ACHN (cell line): ENCODE results near the gene NELFB.

Experiments used
- DNase-seq: peaks from one replicate; pipeline ENCODE4 v3.0.0-alpha.2; 2015
- in situ Hi-C: cut with HindIII; loops from 2 replicates; pipeline ENCODE4 v1.10.0; 2017; ENCODE audit warnings: low sequenced_read_pairs, low pct_ligation_motif_present, low pct_unique_long_range_greater_than_20kb

NELFB gene

GRCh38 chr9:137275588-137276472 lies 20.7 kb downstream of the NELFB start:
- no peak for DNase-seq
- in situ Hi-C loops = no loop called here

DNA sequence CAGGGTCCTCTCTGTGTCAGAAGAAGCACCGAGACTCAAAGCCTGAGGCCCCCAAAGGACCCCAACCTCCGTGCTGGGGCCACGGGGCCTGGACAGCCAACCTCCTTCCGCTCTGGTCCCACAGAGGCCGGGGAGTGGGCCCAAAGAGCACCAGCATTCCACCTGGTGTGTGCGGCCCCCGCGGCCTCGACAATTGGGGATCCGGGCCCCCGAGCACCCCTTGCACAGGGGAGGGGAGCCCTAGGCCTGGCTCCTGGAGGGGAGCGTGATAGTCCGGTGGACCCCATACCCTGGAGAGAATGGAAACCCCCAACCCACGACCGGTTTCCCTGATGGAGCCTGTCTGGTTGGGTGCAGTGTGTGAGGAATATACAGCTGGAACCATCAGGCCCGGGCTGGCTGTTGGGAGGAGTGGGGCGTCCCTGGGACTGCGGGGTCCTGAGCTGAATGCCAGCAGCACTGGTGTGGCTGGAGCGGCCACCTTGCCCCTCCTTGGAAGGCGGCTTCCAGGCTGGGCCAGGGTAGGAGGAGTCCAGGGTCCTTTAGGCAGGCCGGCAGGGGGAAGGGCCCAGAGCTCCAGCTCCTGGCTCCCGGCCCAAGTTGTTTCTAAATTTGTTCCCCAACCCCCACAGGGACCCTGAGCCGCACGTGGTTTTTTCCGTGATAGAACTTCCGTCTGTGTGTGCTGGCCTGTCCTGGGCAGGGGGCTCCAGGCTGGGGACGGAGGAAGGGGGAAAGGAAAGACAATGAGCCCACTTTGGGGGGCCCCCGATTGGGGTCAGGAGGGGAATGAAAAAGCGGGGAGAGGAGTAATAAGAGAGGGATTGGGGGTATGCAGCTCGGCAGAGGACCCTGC lies 21.6 kb downstream of the NELFB start:
- in situ Hi-C loops = no loop called here
- DNase-seq = peak; percentile 37

GRCh38 chr9:137277329-137278041 lies 22.4 kb downstream of the NELFB start, which contains the start of gene TOR4A:
Gene TOR4A, plus strand, starts transcription at chr9:137277726. Its CDS starts 964 bp downstream, at chr9:137278690.
- in situ Hi-C loops = no loop called here

DNA sequence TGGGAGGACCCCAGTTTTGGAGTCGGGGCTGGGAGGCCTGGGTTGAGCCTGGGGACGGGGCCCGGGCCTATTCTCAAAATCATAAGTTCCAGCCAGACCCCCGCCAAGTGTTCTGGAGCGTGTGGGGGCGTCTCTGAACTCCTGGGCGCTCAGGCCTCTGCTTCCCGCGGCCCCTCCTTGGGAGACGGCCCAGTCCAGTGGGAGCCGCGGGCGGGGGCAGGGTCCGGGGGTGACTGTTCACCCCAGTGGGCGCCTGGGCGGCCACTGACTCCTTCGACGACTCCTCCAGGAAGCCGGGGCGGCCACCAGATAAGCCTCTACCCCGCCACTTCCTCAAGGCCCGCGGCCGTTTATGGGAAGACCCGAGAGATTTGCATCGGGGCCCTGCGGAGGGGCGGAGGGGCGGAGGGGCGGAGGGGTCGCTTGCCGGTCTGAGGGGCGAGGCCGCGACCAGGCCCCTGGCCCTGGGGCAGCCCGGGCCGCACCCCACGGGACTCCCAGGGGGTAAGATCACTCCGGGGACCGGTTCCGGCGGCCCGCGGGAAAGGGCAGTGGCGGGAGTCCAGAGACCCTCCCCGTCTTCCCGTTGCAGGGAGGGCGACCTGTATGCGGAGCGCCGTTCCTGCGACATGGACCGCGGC lies 23.1 kb downstream of the NELFB start:
- in situ Hi-C loops = no loop called here
- DNase-seq = no peak

More at GRCh38 chr9:137277329-137278041, 22.4 kb downstream of the NELFB start, which contains the start of gene TOR4A:
- DNase-seq = peak; percentile 91

- in situ Hi-C loops = no loop called here
- no peak for DNase-seq
Observed at GRCh38 chr9:137278721-137279711, 23.9 kb downstream of the NELFB start.

DNA sequence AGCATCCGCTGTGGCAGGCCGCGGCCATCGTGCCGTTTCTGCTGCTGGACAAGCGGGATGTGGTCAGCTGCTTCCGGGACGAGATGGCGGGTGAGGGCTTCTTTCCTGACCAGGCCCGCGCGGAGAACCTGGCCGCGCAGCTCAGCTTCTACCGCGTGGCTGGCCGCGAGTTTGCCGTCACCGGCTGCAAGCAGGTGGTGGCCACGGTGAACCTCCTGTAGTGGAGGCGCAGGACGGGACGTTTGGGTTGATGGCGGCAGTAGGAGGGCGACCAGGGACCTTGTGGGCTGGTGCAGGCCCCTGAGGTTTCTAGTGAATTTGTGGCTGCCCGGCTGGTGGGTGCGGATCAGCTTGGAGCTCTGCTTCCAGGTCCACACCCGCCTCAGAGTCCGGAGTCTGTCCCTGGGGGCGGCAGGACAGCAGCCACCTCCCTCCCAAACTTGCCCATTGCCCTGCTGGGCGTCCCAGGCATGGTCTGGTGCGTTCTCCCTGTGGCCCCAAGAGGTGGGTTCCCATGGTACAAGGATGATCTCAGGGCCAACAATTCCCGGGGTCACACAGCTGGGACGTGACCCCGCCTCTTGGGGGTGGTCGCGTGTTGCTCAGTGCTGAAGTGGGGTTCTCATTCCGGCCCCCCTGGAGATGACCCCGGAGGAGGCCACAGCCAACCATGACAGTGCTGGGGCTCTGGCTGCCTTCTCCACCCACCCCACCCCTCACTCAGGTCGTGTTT lies 24.8 kb downstream of the NELFB start:
- no peak for DNase-seq
- in situ Hi-C loops = no loop called here

DNA sequence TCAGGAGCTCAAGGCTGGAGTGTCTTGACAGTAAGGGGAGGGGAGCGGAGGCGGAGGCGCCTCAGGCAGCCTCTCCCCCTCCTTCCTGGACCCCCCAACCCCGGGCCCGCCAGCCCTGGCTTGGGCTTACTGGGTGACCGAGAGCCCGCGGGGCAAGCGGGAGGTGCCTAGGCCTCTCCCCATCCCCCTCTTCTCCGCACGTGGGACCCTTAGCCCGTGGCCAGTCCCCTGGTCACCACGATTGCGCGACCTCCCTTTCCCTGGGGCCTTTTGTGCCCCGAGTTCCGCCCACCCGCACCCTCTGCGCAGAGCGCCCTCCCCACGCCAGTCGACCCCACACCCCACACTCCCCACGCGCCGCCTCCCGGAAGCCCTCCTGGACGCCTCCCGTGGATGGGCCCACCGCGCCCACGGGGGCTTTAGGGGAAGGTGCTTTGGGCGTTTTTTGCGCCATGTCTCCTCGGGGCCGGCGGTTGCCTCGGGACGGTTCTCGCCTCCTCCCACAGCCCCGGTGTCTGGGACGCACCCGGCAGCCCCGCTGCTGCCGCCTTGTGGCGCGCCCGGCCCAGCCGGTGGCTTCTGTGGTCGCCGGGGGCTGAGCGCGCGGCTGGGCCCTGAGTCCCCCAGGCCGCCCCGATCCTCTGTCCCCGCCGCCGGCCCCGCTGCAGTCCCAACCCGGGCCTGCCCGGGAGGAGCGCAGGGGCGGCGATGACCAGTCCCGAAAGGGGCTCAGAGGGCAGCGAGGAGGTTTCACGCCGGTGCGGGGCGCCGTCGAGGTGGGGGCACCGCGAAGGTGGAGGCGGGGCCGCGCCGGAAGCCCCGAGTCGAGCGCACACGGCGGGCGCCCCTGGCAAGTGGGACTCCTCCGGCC lies 25.6 kb downstream of the NELFB start:
- DNase-seq = no peak
- in situ Hi-C loops = no loop called here

GRCh38 chr9:137281345-137282116 lies 26.4 kb downstream of the NELFB start:
- in situ Hi-C loops = no loop called here
- DNase-seq = no peak

DNA sequence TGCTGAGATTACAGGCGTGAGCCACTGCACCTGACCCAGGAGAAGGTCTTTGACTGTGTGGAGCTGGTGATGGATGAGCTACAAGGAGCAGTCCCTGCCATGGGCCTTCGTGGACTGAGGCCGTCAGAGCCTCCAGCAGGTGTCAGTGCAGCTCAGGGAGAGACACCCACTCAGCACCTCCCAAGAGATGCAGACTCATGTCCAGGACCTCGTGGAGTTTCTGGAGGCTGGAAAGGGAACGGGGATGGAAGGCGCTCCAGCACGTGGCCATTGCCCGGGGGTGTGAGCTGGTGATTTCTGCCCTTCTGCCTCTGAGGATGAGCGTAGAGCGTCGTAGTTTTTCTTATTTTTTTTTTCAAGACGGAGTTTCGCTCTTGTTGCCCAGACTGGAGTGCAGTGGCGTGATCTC lies 31.9 kb downstream of the NELFB start:
- DNase-seq = peak; percentile 60
- in situ Hi-C loops = no loop called here

DNA sequence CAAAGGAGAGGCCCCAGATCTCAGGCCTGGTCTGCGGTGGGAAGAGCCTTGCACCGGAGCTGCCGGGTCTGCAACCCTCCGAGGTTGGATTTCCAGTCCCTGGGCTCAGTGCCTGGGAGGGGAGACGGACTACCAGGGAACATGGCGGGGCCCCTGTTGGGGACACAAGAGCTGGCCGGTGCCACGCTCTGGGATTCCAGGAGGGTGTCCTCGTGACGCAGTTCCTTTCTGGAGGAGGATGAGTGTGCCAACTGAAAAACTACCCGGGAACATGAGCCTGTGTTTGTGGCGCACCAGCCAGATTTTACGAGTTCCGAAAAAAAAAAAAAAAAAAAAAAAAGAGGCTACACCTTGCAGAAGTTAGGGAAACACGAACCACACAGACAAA lies 38.0 kb downstream of the NELFB start:
- in situ Hi-C loops = no loop called here
- DNase-seq = no peak

GRCh38 chr9:137293482-137294090 lies 38.5 kb downstream of the NELFB start:
- in situ Hi-C loops = no loop called here
- DNase-seq = no peak

- in situ Hi-C loops = no loop called here
- peak; percentile 16 for DNase-seq
Observed at GRCh38 chr9:137294091-137294680, 39.1 kb downstream of the NELFB start.

DNA sequence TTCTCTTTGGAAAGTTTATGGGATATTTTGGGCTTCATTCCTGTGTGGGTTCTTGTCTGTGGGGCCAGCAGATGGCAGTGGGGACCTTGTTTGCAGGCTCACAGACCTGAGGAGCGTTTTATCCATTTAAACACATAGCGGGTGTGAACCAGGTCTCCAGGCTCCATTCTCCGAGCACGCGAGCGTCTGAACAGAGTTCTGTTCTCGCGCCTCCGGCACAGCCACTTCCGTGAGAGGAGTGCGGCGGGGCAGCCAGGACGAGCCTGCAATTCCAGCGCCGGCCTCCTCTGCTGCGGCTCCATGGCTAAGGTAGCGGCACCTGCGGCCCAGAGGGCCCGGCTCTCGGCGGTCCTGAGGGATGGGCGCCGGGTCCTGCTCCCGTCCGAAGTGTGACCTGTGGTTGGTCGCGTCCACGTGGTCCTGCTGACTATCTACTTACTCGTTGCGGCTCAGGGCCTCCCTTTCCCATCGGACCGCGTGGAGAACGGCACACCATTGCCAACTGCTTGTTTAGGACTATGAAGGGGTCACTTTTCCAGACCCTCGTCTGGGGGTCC lies 39.6 kb downstream of the NELFB start:
- no peak for DNase-seq
- in situ Hi-C loops = no loop called here

DNA sequence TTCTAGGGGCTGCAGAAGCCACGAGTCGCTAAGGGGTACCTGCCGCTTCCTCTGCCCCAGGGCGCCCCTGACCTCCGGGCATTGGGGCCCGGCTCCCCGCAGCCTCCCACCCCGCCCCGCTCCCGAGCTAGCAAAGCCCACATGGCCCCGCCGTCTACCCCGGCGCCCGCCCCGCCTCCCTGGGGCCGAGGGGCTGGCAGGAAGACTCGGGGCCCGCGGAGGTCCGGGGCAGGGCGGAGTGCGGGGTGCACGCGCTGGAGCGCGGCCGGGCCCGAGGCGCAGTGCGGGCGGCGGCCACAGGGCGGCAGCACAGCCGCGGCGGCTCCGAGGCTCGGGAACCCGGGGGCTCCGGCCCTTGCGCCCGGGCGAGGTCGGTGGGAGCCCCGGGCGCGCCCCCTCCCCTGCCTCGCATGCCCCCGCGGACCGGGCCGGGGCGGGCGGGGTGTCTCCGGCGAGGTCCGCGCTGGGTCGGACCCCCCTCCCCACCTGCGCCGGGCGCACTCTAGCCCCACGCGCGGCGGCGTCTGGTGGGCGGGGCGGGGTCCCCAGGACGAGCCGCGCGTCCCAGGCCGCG lies 40.2 kb downstream of the NELFB start:
- in situ Hi-C loops = no loop called here
- DNase-seq = peak; percentile 30
